T-helper 17 cell (primary cell): ENCODE results near the gene C9orf50. TPM values are rescaled to one million over a fixed set of nuclear protein-coding genes. Genes with fewer than 3 reads are reported as not detected.

Experiments
- ATAC-seq: fragments of 150-1000 bp; cut with Tn5 transposase; 2 replicates; pipeline ENCODE4 v1.10.0; 2021; ENCODE audit warnings: mild to moderate bottlenecking, moderate library complexity
- DNase-seq, 3 donors: peaks; one replicate each; pipeline versions ENCODE4 v3.0.0 to v3.0.0-alpha.2; 2020 to 2021
- H3K9me3 ChIP-seq: one replicate; pipeline ENCODE4 v1.7.0; 2013; ENCODE audit warnings: low read length, mild to moderate bottlenecking; ENCODE audit not compliant: control insufficient read depth, poor library complexity, severe bottlenecking
- H3K27ac Mint-ChIP-seq: one replicate; pipeline ENCODE4 v1.8.0; 2022; ENCODE audit warnings: mild to moderate bottlenecking, moderate library complexity, mixed read lengths
- H3K27me3 Mint-ChIP-seq: one replicate; pipeline ENCODE4 v1.8.0; 2022; ENCODE audit warnings: mixed read lengths
- H3K36me3 Mint-ChIP-seq: one replicate; pipeline ENCODE4 v1.8.0; 2022; ENCODE audit warnings: low read depth, mixed read lengths
- H3K4me1 Mint-ChIP-seq: one replicate; pipeline ENCODE4 v1.8.0; 2022; ENCODE audit warnings: mild to moderate bottlenecking, mixed read lengths
- H3K4me3 Mint-ChIP-seq: one replicate; pipeline ENCODE4 v1.8.0; 2022; ENCODE audit warnings: mild to moderate bottlenecking, moderate library complexity, mixed read lengths
- total RNA-seq, 4 donors: library from RNA in 2 of 4; stranded (reverse) in 2 of 4; gene quantifications; one replicate each; pipeline ENCODE4 v1.2.3 and lab custom pipeline; 2022 to 2026

Gene C9orf50
- total RNA-seq, 2 donors from 2014 or later, result not detected

GRCh38 chr9:129655154-129655553 is 34.3 kb upstream of the C9orf50 start:
- ATAC-seq, result no peak

GRCh38 chr9:129654554-129655040 is 33.7 kb upstream of the C9orf50 start:
- no peak for ATAC-seq

More at GRCh38 chr9:129655154-129655553, 34.3 kb upstream of the C9orf50 start:
- no peaks in the 10 kb centered on the region for H3K36me3 Mint-ChIP-seq
- H3K27ac Mint-ChIP-seq, result no peak overlapping the region
- H3K9me3 ChIP-seq, result no peaks in the 10 kb centered on the region
- H3K27me3 Mint-ChIP-seq, result no peaks in the 10 kb centered on the region
- DNase-seq, result no peak
- no peak overlapping the region for H3K4me3 Mint-ChIP-seq
- no peaks in the 10 kb centered on the region for H3K4me1 Mint-ChIP-seq

GRCh38 chr9:129653823-129654553 is 33.1 kb upstream of the C9orf50 start:
- H3K36me3 Mint-ChIP-seq, result no peaks in the 10 kb centered on the region
- no peak overlapping the region for H3K27ac Mint-ChIP-seq
- H3K4me3 Mint-ChIP-seq, result no peak overlapping the region
- H3K27me3 Mint-ChIP-seq, result no peaks in the 10 kb centered on the region
- no peak for DNase-seq
- no peaks in the 10 kb centered on the region for H3K4me1 Mint-ChIP-seq
- no peak for ATAC-seq
- no peaks in the 10 kb centered on the region for H3K9me3 ChIP-seq

More at GRCh38 chr9:129654554-129655040, 33.7 kb upstream of the C9orf50 start:
- H3K9me3 ChIP-seq, result no peaks in the 10 kb centered on the region
- Mint-ChIP-seq H3K4me3 (no peak overlapping the region), H3K36me3 (no peaks in the 10 kb centered on the region), H3K4me1 (no peaks in the 10 kb centered on the region), H3K27ac (no peak overlapping the region), H3K27me3 (no peaks in the 10 kb centered on the region)
- DNase-seq, result no peak

- Mint-ChIP-seq H3K4me3 (no peak overlapping the region), H3K4me1 (peaks cover 6% of the 10 kb centered on the region), H3K27me3 (no peaks in the 10 kb centered on the region), H3K27ac (no peak overlapping the region), H3K36me3 (peaks cover 4% of the 10 kb centered on the region)
- no peak for ATAC-seq
- H3K9me3 ChIP-seq, result no peaks in the 10 kb centered on the region
- DNase-seq, result no peak
These were observed 29.9 kb upstream of the C9orf50 start for GRCh38 chr9:129650680-129651235.

- H3K27ac Mint-ChIP-seq, result no peak overlapping the region
- no peak for ATAC-seq
- no peaks in the 10 kb centered on the region for H3K27me3 Mint-ChIP-seq
- H3K4me1 Mint-ChIP-seq, result peaks cover 6% of the 10 kb centered on the region
- no peak overlapping the region for H3K4me3 Mint-ChIP-seq
- no peaks in the 10 kb centered on the region for H3K9me3 ChIP-seq
- DNase-seq, result no peak
- peaks cover 4% of the 10 kb centered on the region for H3K36me3 Mint-ChIP-seq
These were observed 29.1 kb upstream of the C9orf50 start for GRCh38 chr9:129649726-129650679.

- H3K4me1 Mint-ChIP-seq, result peaks cover 6% of the 10 kb centered on the region
- H3K36me3 Mint-ChIP-seq, result peaks cover 4% of the 10 kb centered on the region
- no peaks in the 10 kb centered on the region for H3K27me3 Mint-ChIP-seq
- H3K4me3 Mint-ChIP-seq, result no peak overlapping the region
- H3K27ac Mint-ChIP-seq, result no peak overlapping the region
- DNase-seq (no peak), ATAC-seq (no peak)
- no peaks in the 10 kb centered on the region for H3K9me3 ChIP-seq
These were observed 27.8 kb upstream of the C9orf50 start for GRCh38 chr9:129648764-129649115.

- no peak for DNase-seq
- H3K4me3 Mint-ChIP-seq, result no peak overlapping the region
- H3K4me1 Mint-ChIP-seq, result peaks cover 6% of the 10 kb centered on the region
- no peak overlapping the region for H3K27ac Mint-ChIP-seq
- H3K36me3 Mint-ChIP-seq, result peaks cover 4% of the 10 kb centered on the region
- H3K9me3 ChIP-seq, result no peaks in the 10 kb centered on the region
- ATAC-seq, result no peak
- no peaks in the 10 kb centered on the region for H3K27me3 Mint-ChIP-seq
These were observed 27.3 kb upstream of the C9orf50 start for GRCh38 chr9:129648092-129648763.

- Mint-ChIP-seq H3K27me3 (no peaks in the 10 kb centered on the region), H3K4me1 (peaks cover 7% of the 10 kb centered on the region), H3K27ac (no peak overlapping the region), H3K4me3 (no peak overlapping the region), H3K36me3 (peaks cover 4% of the 10 kb centered on the region)
- no peak for ATAC-seq
- H3K9me3 ChIP-seq, result no peaks in the 10 kb centered on the region
- no peak for DNase-seq
These were observed 26.7 kb upstream of the C9orf50 start for GRCh38 chr9:129647635-129648034.

GRCh38 chr9:129646654-129647053 is 25.8 kb upstream of the C9orf50 start:
- Mint-ChIP-seq H3K4me3 (no peak overlapping the region), H3K27ac (no peak overlapping the region), H3K4me1 (peaks cover 9% of the 10 kb centered on the region), H3K36me3 (peaks cover 4% of the 10 kb centered on the region), H3K27me3 (no peaks in the 10 kb centered on the region)
- no peak for ATAC-seq
- H3K9me3 ChIP-seq, result no peaks in the 10 kb centered on the region
- DNase-seq, result no peak

GRCh38 chr9:129646252-129646651 is 25.4 kb upstream of the C9orf50 start:
- H3K9me3 ChIP-seq, result no peaks in the 10 kb centered on the region
- Mint-ChIP-seq H3K27me3 (no peaks in the 10 kb centered on the region), H3K4me1 (peaks cover 11% of the 10 kb centered on the region), H3K36me3 (peaks cover 4% of the 10 kb centered on the region), H3K27ac (no peak overlapping the region), H3K4me3 (no peak overlapping the region)
- no peak for DNase-seq
- ATAC-seq, result no peak

- no peaks in the 10 kb centered on the region for H3K9me3 ChIP-seq
- Mint-ChIP-seq H3K27ac (no peak overlapping the region), H3K27me3 (no peaks in the 10 kb centered on the region), H3K36me3 (peaks cover 4% of the 10 kb centered on the region), H3K4me3 (no peak overlapping the region), H3K4me1 (peaks cover 17% of the 10 kb centered on the region)
- no peak for ATAC-seq
- no peak for DNase-seq
These were observed 24.0 kb upstream of the C9orf50 start for GRCh38 chr9:129644902-129645301.

GRCh38 chr9:129644365-129644764 is 23.5 kb upstream of the C9orf50 start:
- DNase-seq, result no peak
- Mint-ChIP-seq H3K4me3 (no peak overlapping the region), H3K4me1 (peaks cover 18% of the 10 kb centered on the region), H3K27me3 (no peaks in the 10 kb centered on the region), H3K36me3 (peaks cover 4% of the 10 kb centered on the region), H3K27ac (no peak overlapping the region)
- no peaks in the 10 kb centered on the region for H3K9me3 ChIP-seq
- ATAC-seq, result no peak

- H3K4me1 Mint-ChIP-seq, result peaks cover 18% of the 10 kb centered on the region
- H3K4me3 Mint-ChIP-seq, result no peak overlapping the region
- DNase-seq (no peak), ATAC-seq (no peak)
- H3K27ac Mint-ChIP-seq, result no peak overlapping the region
- no peaks in the 10 kb centered on the region for H3K9me3 ChIP-seq
- H3K27me3 Mint-ChIP-seq, result no peaks in the 10 kb centered on the region
- H3K36me3 Mint-ChIP-seq, result peaks cover 4% of the 10 kb centered on the region
These were observed 22.8 kb upstream of the C9orf50 start for GRCh38 chr9:129643706-129644105.
